ENCODE measurements around the gene LGALS7. TPM values are rescaled to one million over a fixed set of nuclear protein-coding genes. Genes with fewer than 3 reads are reported as not detected.

Gene LGALS7
- total and polyA plus RNA-seq, 2 of the 8 experiments (the other 6 are each of a cell fraction or from before 2014, with no cell fraction given): 0.32 TPM; not detected in 1

- no peak overlapping the region for H3K4me2 ChIP-seq (ENCODE audit: insufficient read depth in 1 of 2, low read depth in 2 of 2, low read length in 2 of 2)
- H2BK12ac ChIP-seq (ENCODE audit: low read depth, low read length): no peak overlapping the region
- H3K27me3 ChIP-seq (replicated peaks in 1 of 4; ENCODE audit: control insufficient read depth in 3 of 4, extremely low read depth in 1 of 4, insufficient read depth in 3 of 4, low read length in 3 of 4): no peaks in the 10 kb centered on the region
- H3K36me3 ChIP-seq (ENCODE audit: control insufficient read depth in 2 of 4, insufficient read depth in 4 of 4, low read length in 3 of 4): no peaks in the 10 kb centered on the region
- H2BK15ac ChIP-seq (ENCODE audit: low read length): no peak overlapping the region
- H3K79me1 ChIP-seq (ENCODE audit: low read depth, low read length): no peaks in the 10 kb centered on the region
- H2AFZ ChIP-seq (ENCODE audit: low read length): no peak overlapping the region
- no peak overlapping the region for H4K8ac ChIP-seq (ENCODE audit: extremely low read depth, insufficient read depth, low read length)
- H3K14ac ChIP-seq (ENCODE audit: insufficient read length): no peak overlapping the region
- H3K56ac ChIP-seq (replicated peaks; ENCODE audit: insufficient read length, low read depth, low read length): no peak overlapping the region
- H3K23me2 ChIP-seq (ENCODE audit: low read depth, low read length): no peaks in the 10 kb centered on the region
- H3K4me1 ChIP-seq (replicated peaks in 1 of 4; ENCODE audit: control insufficient read depth in 3 of 4, insufficient read depth in 4 of 4, low read length in 3 of 4): no peaks in the 10 kb centered on the region
- no peak overlapping the region for H4K5ac ChIP-seq (ENCODE audit: insufficient read length, low read depth, low read length)
- no peak overlapping the region for H2BK20ac ChIP-seq (ENCODE audit: low read length)
- ChIA-PET POLR2A (ENCODE audit: partially characterized antibody) (interaction anchor here (1.8 kb wide), 1 partner anchor 82 kb away, joined by 6 read pairs; no protein-coding TSS in a partner anchor), CTCF (ENCODE audit: partially characterized antibody) (no interaction called here)
- WGBS, 2 experiments (ENCODE audit: extremely low coverage in 1 of 2, insufficient coverage in 1 of 2, insufficient read length in 1 of 2, insufficient replicate concordance in 2 of 2, low coverage in 1 of 2, low lambda C conversion rate in 2 of 2, missing lambda C conversion rate in 1 of 2): 96% methylated on average over 2 of the region's 2 CpGs; no CpG with 5 or more reads in 1 of the 2 experiments
- no peak overlapping the region for H4K91ac ChIP-seq (replicated peaks; ENCODE audit: insufficient read length, low read length)
- no peak overlapping the region for H2AK5ac ChIP-seq (ENCODE audit: low read depth, low read length)
- no peak overlapping the region for H3K23ac ChIP-seq (ENCODE audit: insufficient read length)
- H3K27ac ChIP-seq (ENCODE audit: low read depth, low read length): no peak overlapping the region
- H2BK5ac ChIP-seq (ENCODE audit: low read depth, low read length): no peak overlapping the region
- H3K9ac ChIP-seq (replicated peaks in 1 of 4; ENCODE audit: extremely low read depth in 1 of 4, low read depth in 3 of 4, low read length in 3 of 4): no peak overlapping the region
- FAIRE-seq (no peak), DNase-seq (ENCODE audit: low read depth in 1 of 2, low spot score in 2 of 2) (no peak)
- H3K4me3 ChIP-seq (ENCODE audit: extremely low read depth in 1 of 4, insufficient read depth in 2 of 4, low read depth in 3 of 4, low read length in 4 of 4): no peak overlapping the region
- H3K79me2 ChIP-seq (ENCODE audit: control insufficient read depth in 1 of 2, insufficient read depth in 2 of 2, low read length in 2 of 2): no peaks in the 10 kb centered on the region
- H3K9me3 ChIP-seq (ENCODE audit: insufficient read depth in 2 of 2, low read depth in 1 of 2, low read length in 1 of 2): no peaks in the 10 kb centered on the region
- no peak overlapping the region for H3K18ac ChIP-seq (ENCODE audit: extremely low read depth, low read length)
- no peaks in the 10 kb centered on the region for H4K20me1 ChIP-seq (replicated peaks in 1 of 2; ENCODE audit: control insufficient read depth in 1 of 2, insufficient read depth in 2 of 2, low read length in 2 of 2)
- H2BK120ac ChIP-seq (replicated peaks; ENCODE audit: low read depth, low read length): no peak overlapping the region
- H3K4ac ChIP-seq (replicated peaks; ENCODE audit: insufficient read length, low read depth, low read length): no peak overlapping the region
- no peak for TF ChIP-seq SP1 (IDR thresholded peaks at IDR 0.05; ENCODE audit: low read depth, low read length)
- no peak for TF ChIP-seq KDM4A (IDR thresholded peaks at IDR 0.05; ENCODE audit: low read depth, low read length, severe bottlenecking)
- no peak for TF ChIP-seq CTCF (IDR thresholded peaks at IDR 0.05; ENCODE audit: control extremely low read depth in 1 of 3, insufficient read depth in 1 of 3, low read depth in 1 of 3, low read length in 3 of 3)
- no peak for TF ChIP-seq TAF1 (IDR thresholded peaks at IDR 0.05; ENCODE audit: low read depth, low read length)
- TF ChIP-seq BCL11A (IDR thresholded peaks at IDR 0.05; ENCODE audit: low read depth in 2 of 2, low read length in 2 of 2): no peak
- no peak for TF ChIP-seq TCF12 (IDR thresholded peaks at IDR 0.05; ENCODE audit: low read depth, low read length)
- no peak for TF ChIP-seq SAP30 (IDR thresholded peaks at IDR 0.05; ENCODE audit: insufficient read depth, insufficient replicate concordance, low read length)
- TF ChIP-seq EZH2 (IDR thresholded peaks at IDR 0.05; ENCODE audit: low read depth, low read length, severe bottlenecking): no peak
- TF ChIP-seq RNF2 (IDR thresholded peaks at IDR 0.05; ENCODE audit: borderline replicate concordance, low read depth, low read length, missing control alignments, poor library complexity, severe bottlenecking): no peak
- TF ChIP-seq FOSL1 (IDR thresholded peaks at IDR 0.05; ENCODE audit: insufficient read depth, low read depth, low read length): no peak
- TF ChIP-seq RAD21 (IDR thresholded peaks at IDR 0.05 in 1 of 2, conservative IDR thresholded peaks at IDR 0.05 in 1 of 2; ENCODE audit: low read depth in 2 of 2, low read length in 2 of 2): no peak
These were observed 8.1 kb downstream of the LGALS7 start for GRCh38 chr19:38765214-38765613.

Measured in H1 (cell line).